Activated CD4-positive, alpha-beta T cell treated with anti-CD3 and anti-CD28 coated beads, Interleukin-2, amount 10 ng/mL, durations not matched to agents 7 days and 5 days (primary cell): ENCODE measurements around the gene POU2F1. TPM values are rescaled to one million over a fixed set of nuclear protein-coding genes. Genes with fewer than 3 reads are reported as not detected.
A peak's percentile ranks its signal among the peaks of the same experiment; 100 is the strongest.

Experiments
- CTCF ChIA-PET: fragments of 350-600 bp; sonication (Branson Sonifier 250); formaldehyde crosslinking; loops from one replicate; lab custom pipeline; 2021; ENCODE audit warnings: antibody characterized with exemption; lab: Charles Lee
- POLR2A ChIA-PET: fragments of 350-600 bp; sonication (Branson Sonifier 250); formaldehyde crosslinking; loops from one replicate; lab custom pipeline; 2021; ENCODE audit warnings: antibody characterized with exemption; lab: Charles Lee
- DNase-seq: peaks from one replicate; pipeline ENCODE4 v3.0.0-alpha.2; 2020
- H3K27ac Mint-ChIP-seq: one replicate; pipeline ENCODE4 v1.8.0; 2021; ENCODE audit warnings: mild to moderate bottlenecking, moderate library complexity, mixed read lengths
- H3K27me3 Mint-ChIP-seq: one replicate; pipeline ENCODE4 v1.8.0; 2021; ENCODE audit warnings: mixed read lengths
- H3K36me3 Mint-ChIP-seq: one replicate; pipeline ENCODE4 v1.8.0; 2021; ENCODE audit warnings: low read depth, mixed read lengths
- H3K4me1 Mint-ChIP-seq: one replicate; pipeline ENCODE4 v1.8.0; 2021; ENCODE audit warnings: mixed read lengths
- H3K4me3 Mint-ChIP-seq: one replicate; pipeline ENCODE4 v1.8.0; 2021; ENCODE audit warnings: mild to moderate bottlenecking, moderate library complexity, mixed read lengths
- H3K9me3 Mint-ChIP-seq: one replicate; pipeline ENCODE4 v1.8.0; 2021; ENCODE audit warnings: mixed read lengths
- total RNA-seq, 2 experiments: library from RNA; stranded (reverse); gene quantifications; one replicate each; pipeline ENCODE4 v1.2.3, GENCODE V29; 2021

POU2F1 gene
- total RNA-seq: 10 to 100 TPM; 22.0 to 22.3 TPM

GRCh38 chr1:167220537-167221125, at the start of gene POU2F1:
Gene POU2F1, plus strand, starts transcription at chr1:167220886. Its CDS starts 12 bp downstream, at chr1:167220898.
- Mint-ChIP-seq H3K4me3 (peak within 1 kb of the TSS; percentile 94), H3K27me3 (no peaks in the 10 kb centered on the region), H3K4me1 (peaks cover 34% of the 10 kb centered on the region), H3K36me3 (peaks cover 2% of the 10 kb centered on the region), H3K27ac (peak within 1 kb of the TSS; percentile 99), H3K9me3 (peaks cover 3% of the 10 kb centered on the region)
- POLR2A ChIA-PET: interaction anchor here (0.9 to 1.4 kb wide), 4 partner anchors 9 to 382 kb away, joined by 3 to 6 read pairs (median 4); partner anchors contain the start of gene POGK
- CTCF ChIA-PET: interaction anchor here (0.6 to 5.9 kb wide), 46 partner anchors 10 to 496 kb away, joined by 3 to 46 read pairs (median 4); partner anchors contain the start of genes CD247, STYXL2 and TADA1
- peak; percentile 98 for DNase-seq

DNA sequence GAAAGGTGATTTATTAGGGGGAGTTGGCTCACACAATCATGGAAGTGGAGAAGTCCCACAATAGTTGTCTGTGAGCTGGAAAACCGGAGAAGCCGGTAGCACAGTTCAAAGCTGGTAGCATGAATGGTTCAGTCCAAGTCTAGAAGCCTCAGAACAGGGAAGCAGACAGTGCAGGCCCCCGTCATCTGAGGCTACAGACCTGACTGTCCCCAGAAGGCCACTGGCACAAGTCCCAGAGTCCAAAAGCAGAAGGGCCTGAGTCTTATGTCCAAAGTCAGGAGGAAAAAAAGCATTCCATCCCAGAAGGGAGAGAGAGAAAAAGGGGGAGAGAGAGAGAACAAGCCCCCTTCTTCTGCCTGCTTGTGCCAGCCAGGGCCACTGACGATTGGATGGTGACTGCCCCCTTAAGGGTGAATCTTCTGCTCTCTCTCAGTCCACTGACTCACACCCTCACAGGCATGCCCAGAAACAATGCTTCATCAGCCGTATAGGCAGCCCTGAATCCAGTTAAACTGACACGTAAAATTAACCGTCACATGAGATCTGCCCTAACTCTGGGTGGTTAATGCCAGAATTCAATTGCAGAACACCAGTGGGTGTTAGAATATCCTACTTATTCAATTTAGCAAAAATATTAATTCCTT, 49.3 kb upstream of the POU2F1 start:
- no peaks in the 10 kb centered on the region for H3K4me1 Mint-ChIP-seq
- CTCF ChIA-PET: interaction anchor here (0.6 kb wide), 1 partner anchor 388 kb away, joined by 4 read pairs; no protein-coding TSS in a partner anchor
- DNase-seq: no peak
- POLR2A ChIA-PET: no interaction called here
- H3K9me3 Mint-ChIP-seq: peaks cover 5% of the 10 kb centered on the region
- H3K36me3 Mint-ChIP-seq: no peaks in the 10 kb centered on the region
- no peak overlapping the region for H3K4me3 Mint-ChIP-seq
- peaks cover 16% of the 10 kb centered on the region for H3K27me3 Mint-ChIP-seq
- no peak overlapping the region for H3K27ac Mint-ChIP-seq

DNA sequence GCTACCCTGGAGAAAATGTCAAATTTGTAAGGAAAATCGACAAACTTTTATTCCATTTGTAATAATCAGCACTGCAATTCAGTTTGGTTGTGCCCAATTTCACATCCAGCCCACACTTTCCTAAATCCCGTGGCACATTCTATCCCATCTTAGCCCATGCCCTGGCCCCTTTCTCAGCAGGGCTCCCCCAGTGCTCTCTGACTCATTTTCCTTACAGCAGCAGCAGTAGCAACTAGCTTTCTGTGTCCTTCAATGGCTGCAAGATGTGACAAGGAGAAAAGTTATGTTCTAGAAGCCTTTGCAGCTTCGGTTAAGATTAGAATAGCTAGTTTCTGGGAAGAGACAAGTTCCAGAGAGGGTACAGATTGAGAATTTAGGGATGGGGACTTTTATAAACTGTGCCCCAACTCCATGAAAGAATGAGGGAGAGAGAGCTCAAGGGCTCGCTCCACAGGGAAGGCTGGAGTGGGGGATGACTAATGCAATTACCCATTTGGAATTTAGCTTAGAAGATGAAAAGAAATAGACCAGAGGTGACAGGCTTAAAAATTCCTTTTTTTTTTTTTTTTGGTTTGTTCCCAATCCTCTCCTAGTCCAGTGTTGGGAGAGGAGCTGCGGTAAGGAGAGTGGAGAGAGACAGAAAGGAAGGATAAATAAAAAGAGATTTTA, 47.0 kb upstream of the POU2F1 start:
- H3K27me3 Mint-ChIP-seq: peaks cover 7% of the 10 kb centered on the region
- H3K9me3 Mint-ChIP-seq: no peaks in the 10 kb centered on the region
- H3K36me3 Mint-ChIP-seq: no peaks in the 10 kb centered on the region
- POLR2A ChIA-PET: no interaction called here
- DNase-seq: no peak
- no peaks in the 10 kb centered on the region for H3K4me1 Mint-ChIP-seq
- CTCF ChIA-PET: interaction anchor here (0.6 to 1.6 kb wide), 3 partner anchors 14 to 30 kb away, joined by 3 to 4 read pairs (median 3); no protein-coding TSS in a partner anchor
- no peak overlapping the region for H3K4me3 Mint-ChIP-seq
- H3K27ac Mint-ChIP-seq: no peak overlapping the region

DNA sequence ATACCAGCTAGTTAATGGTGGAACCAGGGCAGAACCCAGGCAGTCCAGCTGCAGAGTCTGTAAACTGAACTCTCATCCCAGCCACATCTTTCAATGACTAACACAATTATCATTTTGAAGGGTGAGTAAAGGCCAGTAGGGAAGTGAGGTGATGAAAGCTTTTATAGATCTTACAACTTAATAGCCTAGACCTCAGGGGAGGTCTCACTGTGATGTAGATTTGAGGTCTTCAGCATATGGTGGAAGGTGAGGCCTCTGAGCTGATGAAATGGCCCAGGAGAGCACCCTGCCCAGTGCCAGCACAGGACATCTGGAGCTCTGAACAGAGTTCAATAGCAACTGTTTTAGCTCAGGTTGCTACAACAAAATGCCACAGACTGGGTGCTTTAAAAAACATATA, 44.8 kb upstream of the POU2F1 start:
- no peaks in the 10 kb centered on the region for H3K36me3 Mint-ChIP-seq
- CTCF ChIA-PET: interaction anchor here (0.9 to 1.5 kb wide), 4 partner anchors 10 to 55 kb away, joined by 3 to 9 read pairs (median 3); no protein-coding TSS in a partner anchor
- no peak overlapping the region for H3K27ac Mint-ChIP-seq
- H3K4me1 Mint-ChIP-seq: no peaks in the 10 kb centered on the region
- no peak for DNase-seq
- no peak overlapping the region for H3K4me3 Mint-ChIP-seq
- peaks cover 2% of the 10 kb centered on the region for H3K9me3 Mint-ChIP-seq
- peaks cover 1% of the 10 kb centered on the region for H3K27me3 Mint-ChIP-seq
- POLR2A ChIA-PET: no interaction called here

- CTCF ChIA-PET: interaction anchor here (1.1 to 1.2 kb wide), 2 partner anchors 13 to 42 kb away, joined by 3 read pairs; partner anchors contain the start of gene POU2F1
- H3K9me3 Mint-ChIP-seq: peaks cover 2% of the 10 kb centered on the region
Measured at GRCh38 chr1:167178831-167179230, 41.9 kb upstream of the POU2F1 start.

GRCh38 chr1:167182571-167183320, 37.9 kb upstream of the POU2F1 start:
- Mint-ChIP-seq H3K27ac (no peak overlapping the region), H3K27me3 (no peaks in the 10 kb centered on the region), H3K36me3 (no peaks in the 10 kb centered on the region), H3K9me3 (peaks cover 2% of the 10 kb centered on the region), H3K4me1 (no peaks in the 10 kb centered on the region), H3K4me3 (no peak overlapping the region)
- DNase-seq: no peak
- ChIA-PET POLR2A (no interaction called here), CTCF (interaction anchor here (0.6 to 1.5 kb wide), 2 partner anchors 10 to 25 kb away, joined by 3 to 4 read pairs; no protein-coding TSS in a partner anchor)

More at GRCh38 chr1:167178831-167179230, 41.9 kb upstream of the POU2F1 start:
- Mint-ChIP-seq H3K4me1 (no peaks in the 10 kb centered on the region), H3K27me3 (peaks cover 1% of the 10 kb centered on the region), H3K36me3 (no peaks in the 10 kb centered on the region), H3K27ac (no peak overlapping the region), H3K4me3 (no peak overlapping the region)
- POLR2A ChIA-PET: no interaction called here
- DNase-seq: no peak

DNA sequence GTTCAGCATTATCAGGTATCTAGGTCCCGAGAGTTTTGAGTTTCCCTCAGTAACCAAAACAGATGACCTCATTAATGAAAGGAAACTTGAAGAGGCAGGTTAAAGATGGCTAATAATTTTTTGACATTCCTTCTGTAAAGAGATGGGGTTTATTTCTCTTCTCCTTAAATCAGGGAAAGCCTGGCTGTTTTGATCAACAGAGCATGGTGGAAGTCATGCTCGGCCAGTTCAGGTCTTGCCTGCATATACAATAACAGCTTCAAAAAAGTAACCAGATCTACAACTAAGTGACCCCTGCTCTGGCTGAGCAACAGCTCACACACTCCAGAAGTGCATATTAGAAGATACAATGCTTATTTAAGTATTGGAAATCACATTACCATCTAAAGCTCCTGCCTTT, 36.6 kb upstream of the POU2F1 start:
- Mint-ChIP-seq H3K27ac (no peak overlapping the region), H3K9me3 (peaks cover 2% of the 10 kb centered on the region), H3K36me3 (no peaks in the 10 kb centered on the region), H3K4me1 (no peaks in the 10 kb centered on the region), H3K27me3 (no peaks in the 10 kb centered on the region), H3K4me3 (no peak overlapping the region)
- ChIA-PET POLR2A (no interaction called here), CTCF (no interaction called here)
- no peak for DNase-seq

DNA sequence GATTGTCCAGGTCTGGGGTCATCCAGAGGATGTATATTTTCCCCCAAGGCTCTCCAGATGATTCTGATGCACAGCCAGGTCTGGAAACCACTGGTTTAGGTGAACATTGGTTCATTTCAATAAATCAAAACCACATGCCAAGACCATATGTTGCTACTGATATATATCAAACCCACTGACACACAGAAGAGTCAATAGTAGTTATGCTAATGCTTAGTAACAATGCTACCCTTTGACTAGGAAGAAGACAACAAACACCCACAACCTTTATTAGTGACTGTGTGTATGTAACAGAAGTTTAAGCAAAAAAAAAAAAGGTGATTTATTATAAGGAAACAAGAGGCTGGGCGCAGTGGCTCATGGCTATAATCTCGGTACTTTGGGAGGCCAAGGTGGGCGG, 35.6 kb upstream of the POU2F1 start:
- no peak for DNase-seq
- ChIA-PET CTCF (no interaction called here), POLR2A (no interaction called here)
- Mint-ChIP-seq H3K4me1 (no peaks in the 10 kb centered on the region), H3K36me3 (no peaks in the 10 kb centered on the region), H3K9me3 (peaks cover 2% of the 10 kb centered on the region), H3K27me3 (peaks cover 3% of the 10 kb centered on the region), H3K27ac (no peak overlapping the region), H3K4me3 (no peak overlapping the region)

DNA sequence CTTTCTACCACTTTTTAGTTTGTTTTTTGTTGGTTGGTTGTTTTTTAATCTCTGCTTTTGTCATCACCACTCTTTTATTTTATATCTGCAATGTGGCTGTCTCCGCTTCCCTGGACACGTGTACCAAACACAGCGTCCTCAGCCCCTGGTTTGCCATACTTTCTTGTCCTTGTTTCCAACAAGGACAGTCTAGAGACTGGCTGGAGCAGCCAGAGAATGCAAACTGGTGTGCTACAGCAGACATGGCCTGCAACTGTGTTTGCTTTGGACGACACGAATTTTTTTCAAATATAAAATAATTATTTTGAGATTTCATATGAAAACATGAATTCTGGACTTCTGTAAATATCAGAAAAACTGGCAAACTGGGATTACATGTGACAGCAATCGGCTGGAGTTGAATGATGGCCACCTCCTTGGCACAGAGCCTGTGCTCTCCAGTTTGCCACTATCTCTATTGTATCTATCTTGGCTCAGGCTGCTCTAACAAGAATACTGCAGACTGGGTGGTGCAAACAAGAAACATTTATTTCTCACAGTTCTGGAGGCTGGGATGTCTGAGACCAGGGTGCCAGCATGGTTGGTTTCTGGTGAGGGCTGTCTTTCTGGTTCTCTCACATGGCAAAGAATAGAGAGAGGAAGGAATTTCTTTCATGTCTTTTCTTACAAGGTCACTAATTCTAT, 34.6 kb upstream of the POU2F1 start:
- ChIA-PET POLR2A (no interaction called here), CTCF (no interaction called here)
- H3K4me1 Mint-ChIP-seq: no peaks in the 10 kb centered on the region
- no peak for DNase-seq
- H3K27me3 Mint-ChIP-seq: peaks cover 3% of the 10 kb centered on the region
- no peaks in the 10 kb centered on the region for H3K36me3 Mint-ChIP-seq
- H3K27ac Mint-ChIP-seq: no peak overlapping the region
- no peaks in the 10 kb centered on the region for H3K9me3 Mint-ChIP-seq
- H3K4me3 Mint-ChIP-seq: no peak overlapping the region

GRCh38 chr1:167186771-167187170, 33.9 kb upstream of the POU2F1 start:
- no peaks in the 10 kb centered on the region for H3K36me3 Mint-ChIP-seq
- no peaks in the 10 kb centered on the region for H3K4me1 Mint-ChIP-seq
- H3K27ac Mint-ChIP-seq: no peak overlapping the region
- POLR2A ChIA-PET: no interaction called here
- H3K4me3 Mint-ChIP-seq: no peak overlapping the region
- H3K9me3 Mint-ChIP-seq: no peaks in the 10 kb centered on the region
- CTCF ChIA-PET: no interaction called here
- peaks cover 3% of the 10 kb centered on the region for H3K27me3 Mint-ChIP-seq
- no peak for DNase-seq

GRCh38 chr1:167190747-167191237, 29.9 kb upstream of the POU2F1 start:
- no peak overlapping the region for H3K27ac Mint-ChIP-seq
- H3K27me3 Mint-ChIP-seq: peaks cover 6% of the 10 kb centered on the region
- POLR2A ChIA-PET: interaction anchor here (0.6 kb wide), 1 partner anchor 277 kb away, joined by 5 read pairs; no protein-coding TSS in a partner anchor
- no peak for DNase-seq
- no peaks in the 10 kb centered on the region for H3K36me3 Mint-ChIP-seq
- no peak overlapping the region for H3K4me3 Mint-ChIP-seq
- CTCF ChIA-PET: no interaction called here
- H3K9me3 Mint-ChIP-seq: peaks cover 2% of the 10 kb centered on the region
- H3K4me1 Mint-ChIP-seq: no peaks in the 10 kb centered on the region

DNA sequence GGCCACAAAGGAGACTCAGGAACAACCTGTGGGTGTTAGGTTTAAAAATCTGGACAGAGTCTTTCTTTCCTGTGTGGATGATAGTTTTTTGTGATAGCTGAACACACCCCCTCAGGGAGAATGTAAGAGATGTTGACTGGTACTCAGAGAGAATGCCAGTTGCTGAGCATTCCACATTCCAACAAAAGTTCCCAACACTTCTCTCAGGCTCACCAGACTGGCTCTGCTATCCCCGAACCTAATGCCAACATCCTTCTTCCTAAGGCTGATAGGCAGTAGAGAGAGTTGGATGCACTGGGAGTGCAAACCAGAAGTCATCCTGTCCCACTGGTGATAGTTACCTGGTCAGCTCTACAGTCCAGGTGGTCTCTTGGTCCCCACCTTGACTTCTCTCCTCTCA, 28.7 kb upstream of the POU2F1 start:
- Mint-ChIP-seq H3K27me3 (peaks cover 6% of the 10 kb centered on the region), H3K27ac (no peak overlapping the region), H3K9me3 (peaks cover 2% of the 10 kb centered on the region), H3K4me1 (no peaks in the 10 kb centered on the region), H3K4me3 (no peak overlapping the region), H3K36me3 (no peaks in the 10 kb centered on the region)
- DNase-seq: no peak
- ChIA-PET CTCF (interaction anchor here (0.6 kb wide), 1 partner anchor 133 kb away, joined by 3 read pairs; no protein-coding TSS in a partner anchor), POLR2A (no interaction called here)
